ENCODE data around the gene FARP1. TPM values are rescaled to one million over a fixed set of nuclear protein-coding genes. Genes with fewer than 3 reads are reported as not detected.

FARP1 gene
- total RNA-seq, 1 donor = 125 TPM

DNA sequence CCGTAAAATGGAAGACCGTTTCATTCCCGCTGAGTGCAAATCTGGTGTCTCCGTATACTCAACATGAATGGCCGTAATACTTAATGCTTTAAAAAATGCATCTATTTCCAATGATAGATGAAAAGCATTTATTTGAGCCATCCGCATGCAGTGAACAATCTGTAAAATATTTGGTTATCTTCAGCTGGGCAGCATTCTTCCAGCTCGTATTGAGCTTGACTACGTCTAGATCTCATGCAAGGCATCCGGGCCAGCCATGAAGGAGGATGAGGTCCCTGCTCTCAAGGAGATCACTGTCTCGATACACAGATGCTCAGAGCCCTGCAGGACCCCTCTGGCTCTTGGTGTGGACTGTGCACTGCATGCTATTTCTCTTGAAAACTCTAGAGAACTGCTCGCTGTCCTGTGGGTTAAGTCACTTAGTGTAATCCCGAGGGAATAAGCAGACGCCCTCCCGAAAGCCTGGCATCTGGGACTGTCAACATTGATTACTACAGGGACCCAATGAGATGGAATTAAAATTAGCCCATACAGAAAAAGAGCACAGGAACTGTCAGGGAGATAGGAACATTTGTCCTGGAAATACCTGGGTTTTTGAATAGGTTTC, 146.5 kb downstream of the FARP1 start:
- no peak for DNase-seq (ENCODE audit: low read depth)
- TF ChIP-seq, protein P1, sequence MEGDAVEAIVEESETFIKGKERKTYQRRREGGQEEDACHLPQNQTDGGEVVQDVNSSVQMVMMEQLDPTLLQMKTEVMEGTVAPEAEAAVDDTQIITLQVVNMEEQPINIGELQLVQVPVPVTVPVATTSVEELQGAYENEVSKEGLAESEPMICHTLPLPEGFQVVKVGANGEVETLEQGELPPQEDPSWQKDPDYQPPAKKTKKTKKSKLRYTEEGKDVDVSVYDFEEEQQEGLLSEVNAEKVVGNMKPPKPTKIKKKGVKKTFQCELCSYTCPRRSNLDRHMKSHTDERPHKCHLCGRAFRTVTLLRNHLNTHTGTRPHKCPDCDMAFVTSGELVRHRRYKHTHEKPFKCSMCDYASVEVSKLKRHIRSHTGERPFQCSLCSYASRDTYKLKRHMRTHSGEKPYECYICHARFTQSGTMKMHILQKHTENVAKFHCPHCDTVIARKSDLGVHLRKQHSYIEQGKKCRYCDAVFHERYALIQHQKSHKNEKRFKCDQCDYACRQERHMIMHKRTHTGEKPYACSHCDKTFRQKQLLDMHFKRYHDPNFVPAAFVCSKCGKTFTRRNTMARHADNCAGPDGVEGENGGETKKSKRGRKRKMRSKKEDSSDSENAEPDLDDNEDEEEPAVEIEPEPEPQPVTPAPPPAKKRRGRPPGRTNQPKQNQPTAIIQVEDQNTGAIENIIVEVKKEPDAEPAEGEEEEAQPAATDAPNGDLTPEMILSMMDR (IDR thresholded peaks at IDR 0.05; ENCODE audit: insufficient read depth, low read depth, low read length) = no peak
- no peak overlapping the region for H3K4me3 ChIP-seq (ENCODE audit: low read depth, low read length)

DNA sequence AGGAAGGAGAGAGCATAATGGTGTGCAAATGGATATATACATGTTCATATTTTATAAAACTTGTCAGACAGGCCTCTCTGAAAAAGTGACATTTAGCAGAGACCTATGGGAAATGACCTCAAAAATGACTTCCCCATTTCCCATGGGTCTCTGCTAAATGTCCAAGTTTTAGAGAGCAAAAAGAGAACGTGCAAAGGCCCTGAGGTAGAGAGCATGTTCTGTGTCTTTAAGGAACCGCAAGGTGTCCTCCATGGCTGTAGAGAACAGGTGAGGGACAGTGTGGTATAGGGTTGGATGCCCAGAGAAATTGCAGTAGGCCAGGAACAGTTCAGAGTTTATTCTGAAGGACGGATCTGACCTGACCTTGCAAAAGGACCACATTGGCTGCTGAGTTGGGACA, 147.4 kb downstream of the FARP1 start:
- TF ChIP-seq, protein P1 (IDR thresholded peaks at IDR 0.05; ENCODE audit: insufficient read depth, low read depth, low read length) = no peak
- H3K4me3 ChIP-seq (ENCODE audit: low read depth, low read length) = no peak overlapping the region
- no peak for DNase-seq (ENCODE audit: low read depth)

- TF ChIP-seq, protein P1 (IDR thresholded peaks at IDR 0.05; ENCODE audit: insufficient read depth, low read depth, low read length) = no peak
- no peak for DNase-seq (ENCODE audit: low read depth)
- no peak overlapping the region for H3K4me3 ChIP-seq (ENCODE audit: low read depth, low read length)
These were observed 148.8 kb downstream of the FARP1 start for GRCh38 chr13:98291658-98292057.

GRCh38 chr13:98293103-98293502, 150.2 kb downstream of the FARP1 start:
- DNase-seq (ENCODE audit: low read depth) = no peak
- TF ChIP-seq, protein P1 (IDR thresholded peaks at IDR 0.05; ENCODE audit: insufficient read depth, low read depth, low read length) = no peak

GRCh38 chr13:98293570-98294142, 150.8 kb downstream of the FARP1 start:
- no peak for DNase-seq (ENCODE audit: low read depth)
- TF ChIP-seq, protein P1 (IDR thresholded peaks at IDR 0.05; ENCODE audit: insufficient read depth, low read depth, low read length) = no peak
- no peak overlapping the region for H3K4me3 ChIP-seq (ENCODE audit: low read depth, low read length)

More at GRCh38 chr13:98293103-98293502, 150.2 kb downstream of the FARP1 start:
- no peak overlapping the region for H3K4me3 ChIP-seq (ENCODE audit: low read depth, low read length)

- H3K4me3 ChIP-seq (ENCODE audit: low read depth, low read length) = no peak overlapping the region
- TF ChIP-seq, protein P1 (IDR thresholded peaks at IDR 0.05; ENCODE audit: insufficient read depth, low read depth, low read length) = no peak
- peak; percentile 65 for DNase-seq (ENCODE audit: low read depth)
These were observed 152.5 kb downstream of the FARP1 start for GRCh38 chr13:98295371-98295770.
